Psoas muscle (tissue), 8 donors: ENCODE results near the gene CENPU. TPM values are rescaled to one million over a fixed set of nuclear protein-coding genes. Genes with fewer than 3 reads are reported as not detected.
"Not testable (repeated sequence)": the region's sequence is repeated elsewhere in the genome, so short reads cannot be mapped to it uniquely, and the experiment has no call there.

Source experiments
- ATAC-seq, 4 donors: fragments of 200-7000 bp; cut with Tn5 transposase; one replicate each; pipeline ENCODE4 v1.9.1; 2020; ENCODE audit warnings: moderate library complexity in 3 of 4, mild to moderate bottlenecking in 2 of 4
- DNase-seq, 2 donors: peaks; one replicate each; pipeline ENCODE4 v3.0.0-alpha.2; 2020
- H3K27ac ChIP-seq: fragments of 200-600 bp; one replicate; pipeline ENCODE4 v1.8.0; 2022
- H3K27me3 ChIP-seq, 3 donors: fragments of 200-600 bp in 1 of 3; one replicate each; pipeline versions ENCODE4 v1.6.1 to v1.8.0; 2013 to 2022; ENCODE audit warnings: low read length in 2 of 3, mild to moderate bottlenecking in 2 of 3, moderate library complexity in 1 of 3; ENCODE audit not compliant: insufficient read depth in 3 of 3
- H3K36me3 ChIP-seq, 2 donors: fragments of 200-600 bp in 1 of 2; one replicate each; pipeline versions ENCODE4 v1.6.1 to v1.8.0; 2013 to 2022; ENCODE audit warnings: low read depth in 1 of 2, mild to moderate bottlenecking in 1 of 2, moderate library complexity in 1 of 2; ENCODE audit not compliant: insufficient read depth in 1 of 2
- H3K4me1 ChIP-seq: fragments of 200-600 bp; one replicate; pipeline ENCODE4 v1.8.0; 2022
- H3K4me3 ChIP-seq: fragments of 200-600 bp; one replicate; pipeline ENCODE4 v1.8.0; 2022; ENCODE audit warnings: mild to moderate bottlenecking
- H3K9me3 ChIP-seq: fragments of 200-600 bp; one replicate; pipeline ENCODE4 v1.8.0; 2022
- WGBS, 3 donors: extraction: QIAGEN DNeasy Blood & Tissue Kit; methylation state at CpG; one replicate each; pipeline versions ENCODE4 v1.1.6 to v1.1.7; 2013; 5-methylcytosine and 5-hydroxymethylcytosine counted together
- intact Hi-C, 2 donors: fragments of 100-400 bp; cut with DNase I; formaldehyde crosslinking; loops; one replicate each; pipeline versions ENCODE4 v1.11.0 to v1.14.2; 2022
- long read RNA-seq, 2 donors: library from polyadenylated mRNA; unstranded; transcript quantifications; one replicate each; pipeline ENCODE4 v2.0.0, GENCODE V29; 2021
- polyA plus RNA-seq, 3 donors: library from polyadenylated mRNA; stranded (reverse); fragments of 200-250 nt; gene quantifications; one replicate each; pipeline ENCODE4 v1.2.3, GENCODE V29; 2013
- total RNA-seq, 4 donors: library from RNA; stranded (reverse); fragmentation: NEBNext Ultra II Directional in 2 of 4; extraction: Animal tissue kit (Norgen Biotek cat#: 25700) in 2 of 4; gene quantifications; one replicate each; pipeline versions ENCODE4 v1.2.1 to v1.2.4, GENCODE V29; 2021 to 2023
- TF ChIP-seq, protein P1 (sequence below): fragments of 200-600 bp; IDR thresholded peaks from one replicate; pipeline ENCODE4 v1.8.0; 2022; ENCODE audit warnings: antibody characterized with exemption
- donor health status: healthy with polysubstance abuse.
- donor health status: DM: no; HTN: no; CAD: no; lungs with moderate emphysema.
- donor health status: Bipolar disorder and iron deficiency.
- donor health status: healthy.
- donor health status: DM: yes; HTN: yes; CAD: no.
- donor health status: DM: no; HTN: no; CAD: no.
- donor health status: DM: no; HTN: no; CAD: no.
- donor health status: DM: yes; HTN: yes; CAD: no.

Gene CENPU
- total RNA-seq (1 to 10 TPM in 2 of 4 donors, under 1 TPM in 2; 0.63 to 1.6 (median 0.93) TPM), polyA plus RNA-seq (1 to 10 TPM in 2 of 3 donors, under 1 TPM in 1; 0.91 to 2.0 (median 1.1) TPM)
- long read RNA-seq, donor 1, partial matches to known transcripts = 0 of 2 reads
- long read RNA-seq, donor 1, other reads (novel, unspliced or antisense) = 0 of 2 reads
- long read RNA-seq, donor 2 = 0 reads

DNA sequence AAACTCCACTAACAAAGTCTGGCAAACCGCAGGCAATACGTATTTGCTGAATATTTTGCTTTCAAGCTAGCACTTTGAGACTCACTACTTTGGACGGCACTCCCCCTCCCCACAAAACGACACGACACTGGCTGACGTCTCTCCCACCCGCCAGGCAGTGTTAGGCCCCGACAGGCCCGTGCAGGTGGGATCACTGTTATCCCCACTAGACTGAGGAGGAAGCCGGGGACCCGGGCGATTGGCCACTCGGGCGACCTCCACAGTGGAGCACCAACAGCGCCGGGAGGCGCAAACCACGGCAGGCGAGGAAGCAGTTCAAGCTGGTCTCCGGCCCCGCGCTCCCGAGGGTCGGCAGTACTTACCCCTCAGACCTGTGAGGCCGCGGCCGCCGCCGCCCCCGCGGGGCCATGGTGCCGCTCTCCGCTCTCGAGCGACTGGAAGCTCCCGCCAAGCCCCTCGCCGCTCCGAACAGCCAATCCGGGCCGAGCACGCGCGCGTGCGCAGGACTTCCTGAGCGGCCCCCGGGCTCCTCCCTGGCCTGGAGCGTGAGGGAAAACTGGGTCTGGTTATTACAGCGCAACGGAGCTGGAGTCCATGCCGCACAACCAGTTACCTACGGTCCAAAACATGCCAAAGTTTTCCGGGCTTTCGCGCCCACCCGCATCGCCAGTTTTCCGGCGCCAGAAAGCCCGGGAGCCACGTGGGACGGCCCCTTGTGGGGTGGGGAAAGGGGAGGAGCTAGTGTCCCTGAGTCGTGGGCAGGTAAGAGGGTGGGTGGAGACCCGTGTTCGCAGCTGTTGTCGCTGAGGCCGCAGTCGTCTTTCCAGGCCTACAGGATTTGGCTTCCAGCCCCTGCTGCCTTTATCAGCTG lies at the start of gene CENPU:
Gene CENPU, minus strand, starts transcription at position 443 of the 871 bp plus-strand sequence. Its CDS starts 34 bp downstream, at position 409.
- peak; percentile 98 to 99 (median 98) for ATAC-seq
- intact Hi-C loops = loop anchor here in 1 of 2 donors (5.0 to 10.0 kb wide), 3 partner anchors 87 to 1468 kb away; partner anchors contain the start of genes CASP3 and PRIMPOL
- Histone ChIP-seq H3K27ac (peak within 1 kb of the TSS; percentile 71), H3K4me1 (peaks cover 9% of the 10 kb centered on the region), H3K9me3 (no peaks in the 10 kb centered on the region), H3K36me3 (no peaks in the 10 kb centered on the region), H3K4me3 (peak within 1 kb of the TSS; percentile 97), H3K27me3 (no peaks in the 10 kb centered on the region)
- 0 to 1% (median 0%) methylated on average over 61 to 69 of the region's 69 CpGs for WGBS, 3 donors
- DNase-seq = peak; percentile 96 to 97
- TF ChIP-seq, protein P1, sequence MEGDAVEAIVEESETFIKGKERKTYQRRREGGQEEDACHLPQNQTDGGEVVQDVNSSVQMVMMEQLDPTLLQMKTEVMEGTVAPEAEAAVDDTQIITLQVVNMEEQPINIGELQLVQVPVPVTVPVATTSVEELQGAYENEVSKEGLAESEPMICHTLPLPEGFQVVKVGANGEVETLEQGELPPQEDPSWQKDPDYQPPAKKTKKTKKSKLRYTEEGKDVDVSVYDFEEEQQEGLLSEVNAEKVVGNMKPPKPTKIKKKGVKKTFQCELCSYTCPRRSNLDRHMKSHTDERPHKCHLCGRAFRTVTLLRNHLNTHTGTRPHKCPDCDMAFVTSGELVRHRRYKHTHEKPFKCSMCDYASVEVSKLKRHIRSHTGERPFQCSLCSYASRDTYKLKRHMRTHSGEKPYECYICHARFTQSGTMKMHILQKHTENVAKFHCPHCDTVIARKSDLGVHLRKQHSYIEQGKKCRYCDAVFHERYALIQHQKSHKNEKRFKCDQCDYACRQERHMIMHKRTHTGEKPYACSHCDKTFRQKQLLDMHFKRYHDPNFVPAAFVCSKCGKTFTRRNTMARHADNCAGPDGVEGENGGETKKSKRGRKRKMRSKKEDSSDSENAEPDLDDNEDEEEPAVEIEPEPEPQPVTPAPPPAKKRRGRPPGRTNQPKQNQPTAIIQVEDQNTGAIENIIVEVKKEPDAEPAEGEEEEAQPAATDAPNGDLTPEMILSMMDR = no peak

DNA sequence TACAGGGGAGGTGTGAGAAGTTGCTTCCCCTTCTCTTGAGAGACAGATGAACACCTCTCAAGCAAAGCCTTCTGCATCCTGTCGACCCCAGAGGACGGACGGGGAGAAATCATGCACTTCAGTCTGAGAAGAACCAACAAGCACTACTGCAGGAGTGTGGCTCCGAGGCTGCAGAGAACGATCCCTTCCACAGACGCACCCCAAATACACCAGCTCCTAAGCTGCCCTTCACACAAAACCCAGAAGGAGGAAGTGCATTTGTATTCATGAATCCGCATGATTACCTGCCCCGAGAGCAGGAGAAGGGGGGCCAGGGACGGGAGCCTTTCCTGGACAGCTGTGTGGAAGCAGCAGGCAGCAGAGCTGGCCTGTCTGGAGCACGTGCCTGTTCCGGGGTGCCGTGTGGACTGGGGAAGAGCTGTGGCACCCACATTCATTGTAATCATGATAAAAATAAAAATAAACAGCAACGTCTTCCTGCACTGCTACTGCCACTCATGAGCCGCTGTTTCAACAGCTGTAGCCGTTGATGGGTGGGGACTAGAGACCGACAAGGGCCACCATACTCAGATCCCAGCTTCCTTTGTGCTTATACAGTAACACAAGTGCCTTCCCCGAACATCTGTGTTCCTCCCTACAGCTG lies 49.0 kb upstream of the CENPU start:
- Histone ChIP-seq H3K4me1 (peaks cover 6% of the 10 kb centered on the region), H3K27me3 (no peaks in the 10 kb centered on the region), H3K27ac (peak overlapping the region; percentile 46), H3K36me3 (peaks cover 16 to 99% of the 10 kb centered on the region in 2 donors), H3K4me3 (no peak overlapping the region), H3K9me3 (no peaks in the 10 kb centered on the region)
- 49 to 52% (median 51%) methylated on average over 17 of the region's 17 CpGs for WGBS, 3 donors
- intact Hi-C loops = loop anchor here in 1 of 2 donors (5.0 kb wide), 1 partner anchor 39 kb away; no protein-coding TSS in a partner anchor
- ATAC-seq (peak; percentile 19 to 29 (median 23)), DNase-seq (no peak)
- TF ChIP-seq, protein P1 = no peak

GRCh38 chr4:184779160-184779559 lies 45.3 kb upstream of the CENPU start:
- H3K9me3 ChIP-seq, H3K27me3 ChIP-seq, H3K4me1 ChIP-seq, H3K27ac ChIP-seq, H3K4me3 ChIP-seq, intact Hi-C loops, ATAC-seq, DNase-seq: not testable (repeated sequence)
- H3K36me3 ChIP-seq = peaks cover 9 to 99% of the 10 kb centered on the region in 2 donors
- WGBS, 3 donors = 89 to 95% (median 93%) methylated on average over 4 of the region's 4 CpGs

DNA sequence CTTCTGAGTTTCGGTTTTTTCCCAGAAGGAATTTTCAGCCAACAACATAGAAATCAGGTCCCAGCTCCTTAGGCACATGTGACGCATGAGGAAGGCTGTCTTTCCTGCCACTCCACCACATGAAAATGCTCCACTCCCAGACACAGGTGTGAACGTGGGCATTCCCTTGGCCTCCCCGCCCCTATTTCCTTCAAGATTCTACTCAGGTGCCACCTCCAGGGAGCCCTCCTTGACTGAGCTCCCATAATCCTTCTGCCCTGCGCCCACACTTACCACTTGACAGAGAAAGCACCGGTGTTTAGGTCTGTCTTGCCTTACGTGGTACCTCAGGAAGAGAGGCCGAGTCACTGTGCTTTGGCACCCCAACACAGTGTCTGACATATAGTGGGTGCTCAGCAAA lies 44.4 kb upstream of the CENPU start:
- no peak overlapping the region for H3K4me3 ChIP-seq
- H3K27me3 ChIP-seq = no peaks in the 10 kb centered on the region
- 82 to 85% (median 82%) methylated on average over 8 of the region's 8 CpGs for WGBS, 3 donors
- peaks cover 3% of the 10 kb centered on the region for H3K4me1 ChIP-seq
- H3K9me3 ChIP-seq = no peaks in the 10 kb centered on the region
- peaks cover 6 to 99% of the 10 kb centered on the region in 2 donors for H3K36me3 ChIP-seq
- ATAC-seq (peak in 3 of 4 donors; percentile 5 to 22 (median 10)), DNase-seq (no peak)
- intact Hi-C loops = no loop called here
- TF ChIP-seq, protein P1 = no peak
- H3K27ac ChIP-seq = no peak overlapping the region
